Stimulated activated CD8-positive, alpha-beta memory T cell treated with anti-CD3 and anti-CD28 coated beads, Interleukin-12 subunit alpha, Interleukin-12 subunit beta, amount 100 ng/mL, for 4 hours (primary cell): ENCODE data around the gene EML6.

ENCODE experiments used
- DNase-seq: peaks from one replicate; pipeline ENCODE4 v3.0.0-alpha.2; 2020; ENCODE audit warnings: low read depth

Gene EML6

DNA sequence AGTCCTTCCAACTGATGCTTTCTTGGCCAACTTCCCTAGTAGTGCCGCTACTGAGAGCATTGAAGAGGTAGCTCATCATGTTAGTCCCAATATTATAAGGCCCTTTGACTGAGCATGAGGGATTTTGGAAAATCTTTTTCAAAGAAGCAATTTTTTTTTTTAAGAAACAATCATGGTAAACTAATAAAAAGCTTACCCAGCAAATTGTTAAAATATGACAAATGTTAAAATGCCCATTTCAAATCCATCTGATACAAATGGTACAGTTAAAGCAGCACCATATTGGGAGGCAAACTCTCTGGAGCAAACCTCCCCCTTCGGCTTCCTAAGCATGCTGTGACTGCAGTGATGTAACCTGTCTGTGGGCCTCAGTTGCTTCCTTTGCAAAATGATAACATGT is 191.2 kb downstream of the EML6 start:
- no peak for DNase-seq

GRCh38 chr2:54915101-54915500 is 191.6 kb downstream of the EML6 start:
- DNase-seq, result no peak

DNA sequence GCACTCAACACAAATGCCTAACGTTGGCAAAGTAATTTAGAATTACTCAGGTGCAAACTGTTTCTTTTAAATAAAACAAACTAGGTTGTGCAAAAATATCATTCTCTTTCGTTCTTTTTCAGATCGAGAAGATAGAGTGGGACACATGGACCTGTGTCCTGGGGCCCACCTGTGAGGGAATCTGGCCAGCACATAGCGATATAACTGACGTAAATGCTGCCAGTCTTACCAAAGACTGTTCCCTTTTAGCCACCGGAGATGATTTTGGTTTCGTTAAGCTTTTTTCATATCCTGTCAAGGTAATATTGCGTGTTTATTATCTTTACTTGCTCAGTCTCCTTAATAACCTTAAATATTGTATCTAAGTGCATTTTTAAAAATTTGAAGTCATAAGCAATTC is 193.2 kb downstream of the EML6 start:
- DNase-seq, result no peak

DNA sequence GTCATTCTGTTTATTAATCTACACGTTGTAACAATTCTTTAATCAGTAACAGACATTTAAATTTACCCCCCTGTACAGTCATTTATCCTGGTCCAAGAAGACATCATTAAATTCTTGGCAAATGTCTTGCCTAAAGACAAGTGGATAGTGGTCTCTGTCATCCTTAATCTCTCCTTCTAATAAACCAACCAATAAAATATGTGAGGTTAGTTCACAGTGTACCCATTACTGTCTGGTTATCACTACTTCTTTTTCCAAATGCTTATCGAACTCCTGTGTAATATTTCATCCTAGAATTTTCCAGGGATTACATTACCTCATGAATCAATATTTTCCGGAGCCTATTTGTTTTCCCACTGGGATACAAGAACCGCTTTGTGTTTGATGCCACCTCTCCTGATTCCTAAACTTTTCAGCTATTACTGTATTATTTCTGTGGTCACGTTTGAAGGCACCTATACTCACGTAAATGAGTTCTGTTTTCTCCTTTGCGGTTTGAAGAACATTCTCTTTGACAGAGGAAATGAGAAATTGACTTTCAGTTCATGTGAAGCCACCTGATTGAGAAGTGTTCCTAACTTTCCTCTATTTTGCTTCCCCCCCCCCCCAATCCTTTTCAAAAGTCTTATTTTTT is 195.3 kb downstream of the EML6 start:
- no peak for DNase-seq

- no peak for DNase-seq
Measured at GRCh38 chr2:54920660-54921059, 197.2 kb downstream of the EML6 start.

GRCh38 chr2:54924121-54924520 is 200.7 kb downstream of the EML6 start:
- no peak for DNase-seq

- DNase-seq, result no peak
Measured at GRCh38 chr2:54925022-54925421, 201.6 kb downstream of the EML6 start.

GRCh38 chr2:54927085-54927750 is 203.8 kb downstream of the EML6 start:
- DNase-seq, result no peak

DNA sequence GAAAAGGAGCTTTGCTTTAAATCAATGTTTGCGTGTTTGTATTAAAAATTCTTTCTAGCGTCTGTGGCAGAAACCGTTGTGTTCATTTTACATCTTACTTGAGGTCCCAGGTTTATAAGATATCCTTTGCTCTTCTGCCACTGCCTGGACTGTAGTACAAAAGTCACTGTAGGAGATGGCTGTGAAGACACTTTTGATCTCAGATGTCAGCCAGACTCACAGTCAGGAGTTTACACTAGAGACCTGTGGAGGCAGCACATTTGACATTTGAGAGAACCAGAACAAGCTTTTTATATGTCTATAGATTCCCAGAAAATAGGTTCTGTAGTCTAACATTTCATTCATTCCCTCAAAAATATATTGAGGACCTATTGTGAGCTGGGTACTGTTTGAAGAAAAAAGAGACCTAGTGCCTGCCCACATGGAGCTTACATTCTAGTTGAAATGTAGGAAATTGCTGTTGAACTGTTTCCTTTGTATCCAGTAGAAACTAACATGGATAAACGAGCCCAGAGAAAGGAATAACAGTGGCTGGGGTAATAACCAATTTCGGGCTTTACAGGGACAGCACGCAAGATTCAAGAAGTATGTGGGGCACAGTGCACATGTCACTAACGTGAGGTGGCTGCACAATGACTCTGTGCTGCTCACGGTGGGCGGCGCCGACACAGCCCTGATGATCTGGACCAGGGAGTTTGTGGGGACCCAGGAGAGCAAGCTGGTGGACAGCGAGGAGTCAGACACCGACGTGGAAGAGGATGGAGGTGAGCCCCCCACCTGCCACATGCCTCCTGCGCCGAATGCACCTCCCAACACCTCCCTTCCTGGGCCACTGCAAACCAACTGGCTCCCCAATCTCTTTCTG is 204.5 kb downstream of the EML6 start:
- DNase-seq, result no peak

DNA sequence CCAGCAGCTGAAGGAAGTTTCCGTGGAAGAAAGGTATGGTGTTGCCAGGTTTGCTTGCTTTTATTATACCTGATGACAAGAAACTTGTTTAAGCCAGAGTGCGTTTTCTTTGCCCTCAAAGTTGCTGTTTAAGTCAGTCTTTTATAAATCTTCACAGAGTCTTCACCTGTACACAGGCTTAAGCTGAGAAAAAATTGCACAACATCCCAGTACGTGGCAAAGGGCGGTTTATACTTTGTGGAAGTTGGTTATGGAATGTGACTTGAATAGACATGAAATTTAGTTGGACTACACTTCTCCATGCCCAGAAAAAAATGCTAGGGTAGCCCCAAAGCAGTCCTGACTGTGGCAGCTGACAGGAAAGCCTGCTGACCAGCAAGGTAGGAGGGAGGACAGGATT is 205.3 kb downstream of the EML6 start:
- DNase-seq, result no peak

DNA sequence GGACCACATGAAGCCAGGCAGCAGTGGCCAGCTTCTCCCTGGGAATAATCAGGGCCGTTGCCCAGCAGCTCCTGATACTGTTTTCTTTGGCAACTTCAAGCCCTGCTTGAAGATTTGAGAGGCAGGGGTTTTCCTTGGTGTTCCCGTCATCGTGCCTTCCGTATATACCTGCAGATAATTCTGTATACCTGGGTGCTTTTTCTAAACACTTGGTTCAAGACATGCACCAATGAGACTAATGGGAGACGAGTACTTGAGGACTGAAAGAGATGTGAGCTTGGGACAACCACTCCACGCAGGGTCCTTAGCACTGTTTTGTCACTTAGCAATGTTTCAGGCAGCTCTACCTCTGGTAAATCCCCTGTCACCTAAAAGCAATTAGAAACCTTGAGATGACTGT is 208.0 kb downstream of the EML6 start:
- DNase-seq, result no peak

GRCh38 chr2:54935389-54935788 is 211.9 kb downstream of the EML6 start:
- no peak for DNase-seq

DNA sequence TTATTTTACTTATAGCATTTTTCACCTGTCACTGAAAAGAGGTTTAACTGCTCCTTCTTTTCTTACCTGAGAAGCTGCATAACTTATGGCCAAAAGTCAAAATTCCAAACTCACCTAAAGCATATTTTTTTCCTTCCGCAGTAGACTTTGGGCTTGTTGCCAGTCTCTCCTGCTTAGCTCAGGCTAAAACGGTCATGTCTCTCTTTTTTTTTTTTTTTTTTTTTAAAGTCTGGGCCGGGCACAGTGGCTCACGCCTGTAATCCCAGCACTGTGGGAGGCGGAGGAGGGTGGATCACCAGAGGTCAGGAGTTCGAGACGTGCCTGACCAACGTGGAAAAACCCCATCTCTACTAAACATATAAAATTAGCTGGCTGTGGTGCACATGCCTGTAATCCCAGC is 213.3 kb downstream of the EML6 start:
- no peak for DNase-seq

DNA sequence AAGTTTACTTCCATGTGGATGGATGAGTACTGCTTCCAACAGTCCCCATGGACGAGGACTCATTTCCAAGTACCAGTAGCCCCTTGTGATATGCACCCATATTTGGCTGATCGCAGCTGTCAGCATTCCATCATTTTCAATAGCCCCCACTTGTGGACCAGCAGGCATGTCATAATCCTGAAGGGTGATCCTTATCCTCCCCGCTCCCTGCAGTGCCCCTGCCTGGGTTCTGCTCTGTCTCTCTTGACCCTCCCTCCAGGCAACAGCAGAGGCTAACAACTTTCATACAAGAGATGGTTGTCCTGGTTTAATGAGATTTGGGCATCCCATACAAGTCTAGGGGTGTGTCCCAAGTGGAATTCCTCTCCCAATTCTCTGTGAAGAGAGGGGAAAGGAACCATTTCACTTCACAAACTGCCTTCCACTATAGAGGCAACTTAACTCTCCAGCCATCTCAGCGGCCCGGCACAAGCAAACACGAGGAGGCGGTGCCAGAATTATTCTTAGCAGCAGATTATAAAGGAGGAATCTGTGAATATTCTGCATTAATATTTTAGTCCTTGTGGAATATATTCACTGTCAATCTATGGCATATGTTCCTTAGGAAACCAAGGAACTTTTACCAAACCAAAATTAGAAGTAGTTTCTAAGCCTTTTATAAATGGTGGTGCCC is 216.1 kb downstream of the EML6 start:
- DNase-seq, result no peak

DNA sequence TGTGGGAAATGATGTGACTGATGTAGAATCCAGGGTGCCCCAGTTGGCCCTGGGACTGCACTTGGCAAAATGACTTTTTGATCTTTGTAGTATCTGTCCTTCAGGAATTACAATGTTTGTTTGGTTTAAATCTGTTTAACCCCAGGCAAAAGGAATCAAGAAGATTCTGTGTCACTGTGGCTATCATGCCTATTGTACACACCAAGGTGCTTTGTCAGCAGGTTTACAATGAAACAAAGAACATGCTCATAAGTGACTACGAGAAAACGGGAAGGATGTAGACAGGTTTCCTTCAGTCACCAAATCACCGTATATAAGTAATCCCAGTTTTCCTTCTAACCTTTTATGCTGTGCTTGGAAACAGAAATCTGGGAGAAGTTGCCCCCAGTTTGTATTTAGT is 217.3 kb downstream of the EML6 start:
- DNase-seq, result no peak

- DNase-seq, result no peak
Measured at GRCh38 chr2:54941248-54941984, 218.0 kb downstream of the EML6 start.

DNA sequence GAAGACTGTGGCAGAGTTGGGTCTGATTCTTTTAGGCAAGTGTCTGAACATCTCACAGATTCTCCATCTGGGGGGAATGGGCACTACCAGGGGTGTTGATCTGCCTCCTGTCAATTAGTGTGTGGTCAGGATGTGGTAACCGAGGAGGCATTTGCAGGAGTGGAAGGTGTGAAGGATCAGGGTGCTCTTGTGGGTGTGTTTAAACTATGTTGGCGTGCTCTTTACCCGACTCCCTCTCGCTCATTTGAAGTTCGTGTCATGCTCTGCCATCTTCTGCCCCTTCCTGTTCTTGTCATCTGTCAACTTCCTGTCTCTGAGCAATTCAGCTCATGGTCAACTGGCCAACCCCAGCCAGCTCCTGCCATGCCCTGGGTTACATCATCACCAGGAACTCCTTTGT is 218.9 kb downstream of the EML6 start:
- DNase-seq, result peak; percentile 13

GRCh38 chr2:54944724-54945326 is 221.4 kb downstream of the EML6 start:
- no peak for DNase-seq

GRCh38 chr2:54945391-54946219 is 222.1 kb downstream of the EML6 start:
- no peak for DNase-seq

DNA sequence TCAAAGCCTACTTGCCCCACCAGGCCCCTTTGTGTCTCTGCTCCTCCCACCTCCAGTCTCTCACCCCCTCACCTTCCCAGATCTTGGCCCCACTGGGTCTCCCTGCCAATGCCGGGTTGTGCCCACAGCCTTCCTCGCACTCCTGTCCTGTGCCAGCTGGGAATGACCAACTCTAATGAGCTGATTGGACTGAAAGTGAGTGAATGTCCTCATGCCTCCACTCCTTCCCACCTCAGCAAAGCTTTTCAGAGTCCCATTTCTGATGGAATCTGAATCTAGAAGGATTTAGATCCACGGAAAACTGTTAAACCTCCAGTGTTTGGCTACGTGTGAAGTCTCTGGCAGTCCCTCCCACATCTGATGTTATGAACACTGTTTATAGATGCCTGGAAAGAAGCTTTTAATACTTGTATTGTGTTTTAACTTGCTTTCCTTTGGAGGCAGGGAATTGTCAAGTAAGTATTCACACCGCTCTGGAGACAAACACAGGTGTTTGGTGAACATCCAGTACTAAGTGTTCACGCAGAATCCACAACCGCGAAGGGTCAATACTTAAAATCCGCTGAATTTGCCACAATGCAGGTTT is 222.9 kb downstream of the EML6 start:
- DNase-seq, result no peak
